GM18505 (cell line): ENCODE data around the gene LHCGR.

Experiments used
- ATAC-seq: cut with Tn5 transposase; IDR thresholded peaks from one replicate; pipeline ENCODE4 v1.9.1; 2021; ENCODE audit not compliant: unreplicated experiment
- POLR2A ChIP-seq: IDR thresholded peaks from 4 replicates; pipeline ENCODE4 v1.6.1; 2011; ENCODE audit warnings: borderline replicate concordance; ENCODE audit not compliant: insufficient read depth, insufficient read length; ENCODE audit errors: extremely low read depth

LHCGR gene

GRCh38 chr2:48673581-48673980 lies 81.9 kb downstream of the LHCGR start:
- no peak for ATAC-seq
- no peak for TF ChIP-seq POLR2A

- TF ChIP-seq POLR2A, result no peak
- ATAC-seq, result peak; percentile 61
Measured at GRCh38 chr2:48668992-48669391, 86.5 kb downstream of the LHCGR start.

- no peak for ATAC-seq
- no peak for TF ChIP-seq POLR2A
Measured at GRCh38 chr2:48651158-48651790, 104.2 kb downstream of the LHCGR start.

- no peak for TF ChIP-seq POLR2A
- ATAC-seq, result no peak
Measured at GRCh38 chr2:48638261-48638660, 117.3 kb downstream of the LHCGR start.
